Right lobe of liver (tissue), 4 donors: ENCODE data around the gene SUFU.

Experiments used
- CTCF ChIP-seq, 4 donors: fragments of 200-600 bp in 3 of 4; fragments of 450-650 bp in 1 of 4; IDR thresholded peaks; one replicate each; pipeline versions ENCODE4 v1.5.1 to v1.8.0; 2016 to 2022; ENCODE audit warnings: antibody characterized with exemption in 4 of 4, mild to moderate bottlenecking in 2 of 4
- POLR2A ChIP-seq: fragments of 450-650 bp; IDR thresholded peaks from one replicate; pipeline ENCODE4 v1.6.1; 2017; ENCODE audit warnings: antibody characterized with exemption, mild to moderate bottlenecking
- donor health status: DM: no; HTN: no; CAD: no.
- donor health status: DM: no; HTN: no; CAD: no.
- donor health status: DM: no; HTN: yes; CAD: no.

- no peak for TF ChIP-seq CTCF (IDR thresholded peaks at IDR 0.05)
- TF ChIP-seq POLR2A = no peak
Observed at GRCh38 chr10:102492344-102492939, 11.3 kb upstream of the SUFU start.
